ENCODE measurements around the gene MYH7. TPM values are rescaled to one million over a fixed set of nuclear protein-coding genes. Genes with fewer than 3 reads are reported as not detected.

Gene MYH7
- total RNA-seq, 6 donors from 2014 or later: not detected

DNA sequence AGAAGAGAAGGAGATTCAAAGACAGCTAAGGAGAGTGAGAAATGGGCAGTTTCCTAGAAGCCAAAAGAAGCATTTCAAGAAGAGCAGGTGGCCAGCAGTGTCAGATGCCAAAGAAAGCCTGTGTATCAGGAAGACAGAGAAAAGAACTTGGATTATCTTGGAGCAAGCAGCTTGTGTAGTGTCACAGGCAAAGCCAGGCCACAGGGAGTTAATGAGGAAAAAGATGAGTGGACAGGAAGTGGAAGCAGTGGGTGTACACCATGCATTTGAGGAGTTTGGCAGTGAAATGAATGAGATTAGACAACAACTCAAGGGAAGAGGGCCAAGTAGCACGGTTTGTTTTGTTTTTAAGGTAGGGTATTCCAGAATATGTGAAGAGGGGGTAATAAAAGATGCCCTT is 5.6 kb upstream of the MYH7 start:
- Histone ChIP-seq H3K4me3 (no peak overlapping the region), H3K9me3 (no peaks in the 10 kb centered on the region), H3K36me3 (no peaks in the 10 kb centered on the region), H3K4me1 (no peaks in the 10 kb centered on the region), H3K27me3 (no peaks in the 10 kb centered on the region), H3K27ac (no peak overlapping the region)
- ATAC-seq (ENCODE audit: low FRiP score in 2 of 2): no peak
- 20 to 26% methylated on average over 1 of the region's 1 CpG for WGBS, 2 donors
- TF ChIP-seq POLR2A (IDR thresholded peaks at IDR 0.05): no peak
- no peak for DNase-seq

GRCh38 chr14:23439107-23439835 is 3.8 kb upstream of the MYH7 start:
- DNase-seq (peak in 1 of 2 donors; percentile 19), ATAC-seq (ENCODE audit: low FRiP score in 2 of 2) (no peak)
- no peaks in the 10 kb centered on the region for H3K27me3 ChIP-seq
- no peaks in the 10 kb centered on the region for H3K9me3 ChIP-seq
- WGBS, 2 donors: 76 to 86% methylated on average over 4 to 6 of the region's 6 CpGs
- H3K36me3 ChIP-seq: no peaks in the 10 kb centered on the region
- H3K4me1 ChIP-seq: no peaks in the 10 kb centered on the region
- no peak for TF ChIP-seq EP300 (IDR thresholded peaks at IDR 0.05)
- no peak for TF ChIP-seq CTCF (IDR thresholded peaks at IDR 0.05)
- no peak for TF ChIP-seq POLR2AphosphoS5 (IDR thresholded peaks at IDR 0.05)
- TF ChIP-seq POLR2A (IDR thresholded peaks at IDR 0.05): no peak
- H3K4me3 ChIP-seq: no peak overlapping the region
- H3K27ac ChIP-seq: no peak overlapping the region

DNA sequence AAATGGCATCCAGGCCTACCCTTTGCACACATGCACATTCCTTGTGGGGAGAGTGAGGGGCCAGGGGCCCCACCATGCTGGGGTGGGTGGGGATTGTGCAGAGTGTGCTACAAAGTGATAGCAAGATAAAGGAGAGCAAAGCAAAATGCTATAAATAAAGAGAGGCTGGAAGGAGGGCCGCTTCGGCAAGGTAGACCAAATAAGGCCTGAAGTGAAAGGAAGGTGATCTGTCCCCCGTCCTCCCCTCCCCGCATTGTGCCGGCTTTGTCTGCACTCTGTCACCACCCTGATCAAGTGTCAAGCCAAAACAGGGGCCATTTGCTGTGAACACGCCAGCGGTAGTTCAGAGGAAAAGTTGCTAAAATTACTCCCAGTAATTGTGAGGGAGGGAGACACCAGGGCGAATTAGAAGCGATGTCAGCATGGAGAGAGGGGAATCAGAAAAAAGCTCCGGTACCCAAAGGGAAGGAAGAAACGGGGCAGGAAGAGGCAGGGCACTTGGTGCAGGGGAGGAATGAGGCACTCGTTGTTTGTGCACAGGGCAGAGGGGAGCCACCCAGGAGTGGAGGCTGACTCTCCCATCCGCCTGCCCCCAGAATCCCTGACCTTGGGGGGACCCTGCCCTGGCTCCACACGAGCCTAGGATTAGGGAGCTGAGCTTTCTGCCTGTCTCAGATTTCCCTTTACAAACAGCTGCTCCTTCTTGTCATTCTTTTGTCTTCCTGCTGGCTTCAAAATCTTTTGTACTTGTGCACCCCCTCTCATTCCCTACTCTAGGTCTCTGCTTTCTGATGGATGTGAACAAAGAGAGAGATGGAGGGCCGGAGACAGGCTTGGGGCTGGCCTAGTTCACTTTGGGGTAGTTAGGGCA is 2.9 kb upstream of the MYH7 start:
- Histone ChIP-seq H3K27ac (no peak overlapping the region), H3K4me3 (no peak overlapping the region), H3K36me3 (no peaks in the 10 kb centered on the region), H3K27me3 (no peaks in the 10 kb centered on the region), H3K4me1 (no peaks in the 10 kb centered on the region), H3K9me3 (no peaks in the 10 kb centered on the region)
- DNase-seq (no peak), ATAC-seq (ENCODE audit: low FRiP score in 2 of 2) (no peak)
- no peak for TF ChIP-seq POLR2AphosphoS5 (IDR thresholded peaks at IDR 0.05)
- TF ChIP-seq EP300 (IDR thresholded peaks at IDR 0.05): no peak
- TF ChIP-seq CTCF (IDR thresholded peaks at IDR 0.05): no peak
- no peak for TF ChIP-seq POLR2A (IDR thresholded peaks at IDR 0.05)
- 53 to 54% methylated on average over 15 of the region's 15 CpGs for WGBS, 2 donors

DNA sequence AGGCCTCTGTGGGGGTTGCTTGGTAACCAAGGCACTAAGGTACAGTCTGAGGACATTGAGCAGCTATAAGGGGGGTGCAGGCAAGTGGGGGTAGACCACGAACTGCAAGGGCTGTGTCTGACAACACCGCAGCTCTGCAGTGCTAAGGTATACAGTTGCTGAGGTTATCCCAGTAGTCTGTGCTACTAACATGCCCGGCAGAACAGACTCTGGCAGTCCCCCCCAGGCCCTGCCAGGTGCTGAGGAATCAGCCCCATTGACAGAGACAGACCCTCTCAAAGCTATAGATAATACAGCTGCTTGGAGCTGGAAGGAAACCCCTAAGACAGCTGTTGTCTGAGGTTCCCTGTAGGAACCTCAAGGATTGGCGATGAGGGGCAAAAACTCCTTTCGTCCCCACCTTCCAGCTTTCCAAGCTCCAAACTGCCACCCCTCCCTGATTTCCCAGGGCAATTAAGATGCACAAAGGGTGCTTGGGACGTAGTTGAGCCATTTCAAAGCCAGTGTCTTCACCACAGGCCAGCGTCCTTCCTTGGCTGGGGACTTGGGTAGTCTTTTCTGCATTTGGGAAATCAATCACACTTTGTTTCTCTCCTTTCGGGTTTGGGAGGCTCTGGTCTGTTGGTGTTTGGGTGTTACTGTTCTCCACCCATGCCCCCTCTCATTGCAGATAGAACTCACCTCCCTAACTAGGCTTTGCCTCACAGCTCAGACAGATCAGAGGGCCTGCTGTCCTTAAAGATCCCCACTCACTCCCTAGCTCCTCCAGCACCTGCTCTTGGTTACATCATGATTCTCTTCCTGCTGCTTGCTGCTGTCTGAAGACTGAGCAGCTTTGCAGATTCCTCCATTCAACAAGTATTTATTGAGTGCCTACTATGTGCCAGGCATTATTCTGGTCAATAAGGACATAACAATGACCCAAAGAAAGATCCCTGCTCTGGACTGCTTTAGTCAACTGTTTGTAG is 2.0 kb upstream of the MYH7 start:
- TF ChIP-seq POLR2A (IDR thresholded peaks at IDR 0.05) (no peak), POLR2AphosphoS5 (IDR thresholded peaks at IDR 0.05) (no peak), CTCF (IDR thresholded peaks at IDR 0.05) (no peak)
- 85 to 86% methylated on average over 6 to 8 of the region's 8 CpGs for WGBS, 2 donors
- Histone ChIP-seq H3K4me1 (no peaks in the 10 kb centered on the region), H3K27ac (no peak overlapping the region), H3K27me3 (no peaks in the 10 kb centered on the region), H3K4me3 (no peak overlapping the region), H3K36me3 (no peaks in the 10 kb centered on the region), H3K9me3 (no peaks in the 10 kb centered on the region)
- DNase-seq (peak in 1 of 2 donors; percentile 18), ATAC-seq (ENCODE audit: low FRiP score in 2 of 2) (no peak)
